GM21381 (cell line): ENCODE data around the gene STX18.
A peak's percentile ranks its signal among the peaks of the same experiment; 100 is the strongest.
"Not testable (repeated sequence)": the region's sequence is repeated elsewhere in the genome, so short reads cannot be mapped to it uniquely, and the experiment has no call there.

ENCODE experiments used
- ATAC-seq: cut with Tn5 transposase; IDR thresholded peaks from one replicate; pipeline ENCODE4 v1.9.1; 2021; ENCODE audit warnings: mild to moderate bottlenecking, moderate library complexity; ENCODE audit not compliant: unreplicated experiment

Gene STX18

DNA sequence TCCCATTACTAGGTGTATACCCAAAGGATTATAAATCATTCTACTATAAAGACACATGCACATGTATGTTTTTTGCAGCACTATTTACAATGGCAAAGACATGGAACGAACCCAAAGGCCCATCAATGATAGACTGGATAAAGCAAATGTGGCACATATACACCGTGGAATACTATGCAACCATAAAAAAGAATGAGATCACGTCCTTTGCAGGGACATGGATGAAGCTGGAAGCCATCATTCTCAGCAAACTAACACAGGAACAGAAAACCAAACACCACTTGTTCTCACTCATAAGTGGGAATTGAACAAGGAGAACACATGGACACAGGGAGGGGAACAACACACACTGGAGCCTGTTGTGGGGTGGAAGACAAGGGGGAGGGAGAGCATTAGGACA, 31.2 kb downstream of the STX18 start:
- not testable (repeated sequence) for ATAC-seq

DNA sequence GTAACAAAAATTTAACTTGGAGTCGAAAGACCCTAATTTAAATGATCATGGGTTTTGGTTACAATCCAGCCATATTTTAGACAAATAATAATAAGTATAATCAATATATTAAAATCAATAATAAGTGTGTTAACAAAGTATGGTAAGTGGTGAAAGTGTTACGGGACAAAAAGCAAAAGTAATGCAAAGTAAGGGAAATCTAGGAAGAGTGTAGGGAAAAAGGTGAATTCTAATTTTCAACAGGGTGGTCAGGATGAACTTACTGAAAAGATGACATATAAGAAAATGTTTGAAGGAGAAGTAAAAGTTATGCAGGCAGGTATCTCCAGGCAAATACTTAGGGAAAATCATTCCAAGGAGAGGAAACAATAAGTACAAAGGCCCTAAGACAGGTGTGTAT, 32.3 kb downstream of the STX18 start:
- ATAC-seq, result no peak

DNA sequence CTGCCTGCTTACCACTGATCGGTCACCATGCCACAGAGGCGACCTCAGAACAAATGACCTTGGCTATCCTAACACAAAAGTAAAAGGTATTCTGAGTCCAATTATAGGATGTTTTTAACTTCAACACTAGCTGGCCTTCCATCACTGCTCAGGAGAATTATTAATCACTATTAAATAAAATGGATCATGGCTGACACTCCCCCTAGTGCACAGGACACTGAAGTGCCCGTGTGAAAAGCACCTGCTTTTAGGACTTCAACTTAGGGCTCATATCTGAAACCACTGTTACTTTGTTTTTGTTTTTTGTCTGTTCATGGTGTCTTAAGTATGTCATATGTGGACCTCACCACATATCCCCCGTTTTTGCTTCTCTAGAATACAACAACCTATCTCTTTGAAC, 33.9 kb downstream of the STX18 start:
- ATAC-seq, result no peak

DNA sequence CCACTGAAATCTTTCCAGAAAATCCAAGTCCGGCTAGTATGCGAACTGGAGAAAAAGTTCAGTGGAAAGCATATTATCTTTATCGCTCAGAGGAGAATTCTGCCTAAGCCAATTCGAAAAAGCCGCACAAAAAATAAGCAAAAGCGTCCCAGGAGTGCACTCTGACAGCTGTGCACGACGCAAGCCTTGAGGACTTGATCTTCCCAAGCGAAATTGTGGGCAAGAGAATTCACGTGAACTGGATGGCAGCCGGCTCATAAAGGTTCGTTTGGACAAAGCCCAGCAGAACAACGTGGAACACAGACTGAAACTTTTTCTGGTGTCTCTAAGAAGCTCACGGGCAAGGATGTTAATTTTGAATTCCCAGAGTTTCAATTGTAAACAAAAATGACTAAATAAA, 34.4 kb downstream of the STX18 start:
- no peak for ATAC-seq

DNA sequence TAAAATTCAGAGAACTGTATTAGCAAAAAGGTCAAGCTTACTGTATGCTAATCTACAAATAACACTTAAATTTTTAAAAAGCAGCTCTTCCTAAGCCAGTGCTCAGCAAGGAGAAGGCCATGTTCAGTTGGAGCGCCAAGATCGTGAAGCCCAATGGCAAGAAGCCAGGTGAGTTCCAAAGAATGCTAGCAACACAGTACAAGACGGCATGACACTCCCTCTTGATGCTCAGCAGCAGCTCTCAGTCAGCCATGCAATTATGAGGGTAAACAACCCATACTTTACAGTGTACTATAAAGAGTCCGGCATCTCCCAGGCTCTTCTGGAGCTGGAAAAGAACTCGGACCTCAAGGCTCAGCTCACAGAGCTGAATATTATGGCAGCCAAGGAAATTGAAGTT, 34.9 kb downstream of the STX18 start:
- ATAC-seq, result no peak

DNA sequence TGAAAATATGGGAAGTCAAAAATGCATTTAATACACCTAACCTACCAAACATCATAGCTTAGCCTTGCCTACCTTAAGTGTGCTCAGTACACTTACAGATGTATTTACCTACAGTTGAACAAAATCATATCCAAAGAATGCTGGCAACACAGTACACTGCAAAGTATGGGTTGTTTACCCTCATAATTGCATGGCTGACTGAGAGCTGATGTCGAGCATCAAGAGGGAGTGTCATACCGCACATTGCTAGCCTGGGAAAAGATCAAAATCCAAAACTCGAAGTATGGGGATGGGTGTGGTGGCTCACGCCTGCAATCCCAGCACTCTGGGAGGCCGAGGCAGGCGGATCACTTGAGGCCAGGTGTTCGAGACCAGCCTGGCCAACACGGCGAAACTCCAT, 36.6 kb downstream of the STX18 start:
- not testable (repeated sequence) for ATAC-seq

DNA sequence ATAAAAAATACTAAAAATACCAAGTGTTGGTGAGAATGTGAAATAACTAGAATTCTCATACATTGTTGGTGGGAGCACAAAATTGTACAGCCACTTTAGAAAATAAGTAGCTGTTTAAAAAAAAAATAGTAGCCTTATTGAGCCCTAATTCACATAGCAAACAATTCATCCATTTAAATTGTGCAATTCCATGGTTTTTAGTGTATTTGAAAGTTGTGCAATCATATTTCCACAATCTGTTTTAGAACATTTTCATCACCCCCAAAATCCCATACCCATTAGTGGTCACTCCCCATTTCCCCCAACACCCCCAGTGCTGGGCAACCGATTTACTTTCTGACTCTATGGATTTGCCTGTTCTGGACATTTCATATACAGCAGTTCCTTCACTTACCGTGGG, 37.1 kb downstream of the STX18 start:
- no peak for ATAC-seq

DNA sequence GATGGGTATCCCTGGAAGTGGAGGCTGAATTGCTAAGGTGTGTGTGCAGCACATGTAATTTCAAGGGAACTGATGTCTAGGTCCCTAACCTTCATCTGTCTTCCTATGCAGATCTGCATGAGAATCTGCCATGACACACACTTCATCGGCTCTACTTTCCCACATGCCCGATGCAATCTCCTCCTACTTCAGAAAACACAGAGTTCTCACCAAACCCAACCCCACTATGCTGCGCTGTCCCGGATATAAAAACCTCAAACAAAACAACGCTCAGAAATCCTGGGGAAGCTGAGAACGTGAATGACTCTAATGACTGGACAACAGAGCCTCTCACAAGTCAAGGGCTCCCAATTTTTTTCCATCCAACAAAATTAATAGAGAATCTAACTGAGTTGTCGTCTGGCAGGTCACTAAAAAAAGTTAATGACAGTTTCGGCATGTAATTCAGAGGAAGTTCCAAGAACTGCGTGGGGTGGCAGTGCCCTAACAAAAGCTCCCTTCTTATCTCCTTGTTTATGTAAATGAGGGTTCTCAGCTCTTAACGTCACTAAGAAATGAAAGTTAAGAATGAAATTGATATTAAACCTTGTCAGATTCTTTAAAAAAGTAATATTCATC, 39.0 kb downstream of the STX18 start:
- peak; percentile 62 for ATAC-seq

DNA sequence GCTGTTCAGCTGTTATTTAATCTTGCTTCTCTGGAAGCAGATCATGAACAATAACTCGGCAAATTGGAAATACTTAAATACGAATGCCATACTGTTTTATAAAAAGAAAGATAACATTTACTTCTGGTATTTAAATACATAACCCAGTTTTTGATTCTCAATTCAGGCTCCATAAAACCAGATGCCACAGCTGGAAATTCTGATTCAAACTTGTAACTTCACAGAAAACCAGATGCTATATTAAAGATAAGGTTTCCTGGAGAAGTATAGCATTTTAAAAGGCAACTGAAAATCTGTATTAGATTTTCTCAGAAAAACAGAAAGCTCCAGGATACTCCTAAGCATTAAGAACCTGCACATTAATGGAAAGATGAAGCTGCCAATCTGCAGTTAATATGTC, 40.2 kb downstream of the STX18 start:
- no peak for ATAC-seq

DNA sequence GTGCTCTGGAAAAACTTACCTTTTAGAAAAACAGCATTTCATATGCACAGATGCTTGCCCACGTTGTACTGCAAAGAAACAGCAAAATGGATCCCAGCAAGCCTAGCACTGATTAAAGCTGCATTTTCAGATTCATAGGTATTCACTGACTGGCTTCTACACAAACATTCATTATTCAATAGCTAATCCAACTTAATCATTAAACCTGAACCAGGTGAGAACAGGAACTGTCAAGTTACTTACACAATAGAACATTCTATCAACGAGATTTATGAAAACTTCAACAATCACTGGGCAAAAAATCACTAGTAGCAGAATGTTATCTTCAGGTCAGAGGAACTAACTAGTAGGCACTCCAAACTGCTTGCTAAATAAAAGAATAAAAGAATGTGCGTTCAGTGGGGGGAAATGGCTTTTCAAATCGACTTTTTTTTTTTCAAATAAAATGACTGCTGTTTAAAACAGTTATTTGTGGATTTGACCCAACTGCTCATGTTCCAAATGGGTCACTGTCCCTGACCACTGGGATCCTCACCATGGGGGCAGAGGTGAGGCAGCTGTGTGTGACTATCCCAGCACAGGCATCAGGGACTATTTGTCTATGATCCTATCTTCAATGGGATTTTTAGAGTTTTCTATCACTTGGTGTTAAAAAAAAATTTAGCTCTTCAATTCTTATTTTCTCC, 42.3 kb downstream of the STX18 start:
- no peak for ATAC-seq

DNA sequence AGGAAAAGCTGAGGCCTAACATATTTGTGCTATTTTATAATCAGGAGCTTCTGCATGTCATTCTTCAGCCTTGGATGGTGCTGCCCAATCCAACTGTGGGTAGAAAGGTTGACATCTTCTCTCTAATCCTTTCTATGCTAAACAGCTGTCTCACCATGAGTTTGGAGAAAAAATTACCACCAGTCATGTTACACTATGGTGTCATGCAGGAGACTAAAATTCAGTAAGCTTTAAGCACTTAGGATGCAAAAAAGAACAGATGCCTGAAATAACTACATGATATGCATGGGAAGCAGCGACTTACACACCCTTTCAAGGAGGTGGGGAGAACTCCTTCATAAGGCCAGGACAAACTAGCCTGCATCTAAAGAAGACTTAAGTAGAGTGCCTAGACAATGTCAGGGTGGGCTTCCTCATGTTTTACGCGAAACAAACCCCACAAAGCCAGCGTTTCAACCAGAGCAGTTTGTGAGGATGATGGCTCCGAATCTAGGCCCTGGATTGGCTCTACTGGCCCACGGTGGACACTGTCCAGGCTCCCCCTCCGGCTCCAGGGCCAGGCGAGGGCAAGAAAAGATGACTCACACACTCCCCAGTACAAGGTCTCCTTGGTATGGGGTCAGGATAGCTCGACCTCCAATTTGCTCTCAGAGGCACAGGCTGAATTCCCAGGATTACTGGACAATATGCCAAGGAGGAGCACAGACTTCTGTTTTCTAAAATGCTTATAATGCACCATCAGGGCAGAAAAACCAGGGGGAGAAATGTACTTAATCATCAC, 45.1 kb downstream of the STX18 start:
- ATAC-seq, result no peak

DNA sequence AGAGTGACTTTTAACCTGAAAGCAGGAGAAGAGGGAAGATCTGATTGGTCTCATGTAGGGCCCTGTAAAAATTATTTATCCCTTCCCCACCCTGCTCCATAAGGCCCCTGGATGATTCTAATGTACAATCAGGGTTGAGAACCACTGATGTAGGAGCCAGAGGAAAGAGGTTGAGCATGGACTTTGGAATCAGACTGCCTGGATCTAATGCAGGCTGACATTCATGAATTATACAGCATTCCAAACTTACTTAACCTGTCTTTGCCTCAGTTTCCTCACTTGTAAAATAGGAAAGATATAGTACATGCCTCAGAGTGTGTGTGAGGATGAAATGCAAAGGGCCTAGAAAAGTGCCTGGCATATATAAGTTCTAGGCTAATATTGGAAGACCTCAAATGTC, 47.0 kb downstream of the STX18 start:
- ATAC-seq, result no peak

DNA sequence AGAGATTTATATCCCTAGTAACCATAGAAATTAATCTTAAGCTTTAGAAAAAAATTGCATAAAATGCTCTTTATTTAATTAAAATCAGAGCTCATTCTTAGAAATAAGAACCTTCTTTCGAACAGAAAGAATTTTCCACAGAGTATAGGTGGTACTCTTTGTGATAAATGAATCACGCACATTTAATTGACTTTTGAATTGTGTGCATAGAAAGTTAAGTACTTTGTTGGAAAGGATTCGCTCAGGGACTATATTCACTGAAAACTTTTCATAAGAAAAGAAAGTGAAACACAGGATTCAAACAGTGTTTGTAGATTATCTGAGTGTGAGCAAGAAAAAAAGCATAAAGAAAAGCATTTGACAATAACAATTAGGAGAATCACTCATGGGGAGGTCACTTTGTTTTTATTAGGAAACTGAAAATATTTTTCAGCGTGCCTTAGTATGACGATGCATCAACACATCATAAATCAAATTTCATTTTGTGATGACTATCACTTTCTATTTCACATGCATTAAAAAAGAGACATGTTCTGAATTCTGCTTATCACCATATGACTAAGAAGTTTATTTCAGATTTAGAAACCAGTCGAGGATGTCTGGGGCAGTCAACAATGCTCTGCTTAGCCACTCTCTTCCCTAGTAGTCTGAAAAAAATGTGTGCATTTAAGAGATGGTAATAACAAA, 49.5 kb downstream of the STX18 start:
- peak; percentile 62 for ATAC-seq

DNA sequence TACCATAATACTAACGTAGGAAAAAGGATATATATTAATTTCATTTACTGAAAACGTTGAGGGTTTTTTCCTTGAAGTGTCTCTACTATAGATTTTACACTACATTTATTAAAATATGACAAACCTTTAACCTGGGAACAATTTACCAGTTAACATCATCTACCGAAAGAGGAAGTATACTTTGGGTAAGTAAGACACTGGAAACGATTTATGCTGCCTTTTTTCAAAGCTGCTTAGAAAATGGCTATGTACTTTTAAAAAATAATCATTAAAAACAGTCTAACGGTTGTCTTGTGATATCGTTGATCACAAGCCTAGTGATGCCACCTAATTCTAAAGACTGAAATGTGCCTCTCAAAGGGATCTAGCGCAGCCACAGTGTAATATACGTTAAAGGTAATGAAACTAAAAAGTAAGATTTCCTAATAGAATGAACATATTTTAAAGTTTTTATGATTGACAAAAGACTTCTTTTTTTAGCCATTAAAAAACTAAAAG, 50.4 kb downstream of the STX18 start:
- no peak for ATAC-seq

DNA sequence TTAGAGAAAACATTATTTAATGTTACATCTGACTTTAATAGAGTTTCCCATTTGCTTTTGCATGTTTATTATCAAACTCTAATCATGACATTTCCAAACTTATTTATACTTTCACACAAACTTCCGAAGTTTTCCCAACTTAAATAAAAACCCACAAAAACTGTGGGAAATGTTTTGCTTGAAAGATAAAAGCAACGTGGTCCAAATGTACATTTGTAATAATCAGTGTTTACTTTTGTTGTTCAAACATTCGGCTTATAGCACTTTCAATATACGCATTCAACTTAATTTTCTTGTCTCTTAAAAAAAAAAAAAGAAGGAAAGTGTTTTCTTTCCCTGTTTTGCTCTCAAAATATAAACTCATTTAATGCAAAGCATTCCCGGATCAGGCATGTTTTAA, 51.0 kb downstream of the STX18 start:
- no peak for ATAC-seq

DNA sequence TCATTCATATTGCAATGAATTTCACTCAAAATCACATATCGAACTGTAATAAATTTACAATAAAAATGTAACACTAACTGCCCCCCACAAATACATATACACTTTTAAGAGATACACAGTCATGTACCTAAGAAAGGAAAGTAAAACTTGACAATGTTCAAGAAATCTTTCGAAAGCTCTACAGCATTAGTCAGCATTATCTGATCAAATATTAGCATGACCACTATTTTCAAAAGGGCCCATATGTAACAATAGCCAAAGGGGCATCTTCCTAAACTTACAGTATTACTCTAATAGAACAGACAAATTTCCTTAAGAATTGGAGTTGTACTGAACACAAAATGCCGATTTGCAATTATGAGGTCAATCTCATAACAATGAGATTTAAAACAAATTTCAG, 51.8 kb downstream of the STX18 start:
- no peak for ATAC-seq

DNA sequence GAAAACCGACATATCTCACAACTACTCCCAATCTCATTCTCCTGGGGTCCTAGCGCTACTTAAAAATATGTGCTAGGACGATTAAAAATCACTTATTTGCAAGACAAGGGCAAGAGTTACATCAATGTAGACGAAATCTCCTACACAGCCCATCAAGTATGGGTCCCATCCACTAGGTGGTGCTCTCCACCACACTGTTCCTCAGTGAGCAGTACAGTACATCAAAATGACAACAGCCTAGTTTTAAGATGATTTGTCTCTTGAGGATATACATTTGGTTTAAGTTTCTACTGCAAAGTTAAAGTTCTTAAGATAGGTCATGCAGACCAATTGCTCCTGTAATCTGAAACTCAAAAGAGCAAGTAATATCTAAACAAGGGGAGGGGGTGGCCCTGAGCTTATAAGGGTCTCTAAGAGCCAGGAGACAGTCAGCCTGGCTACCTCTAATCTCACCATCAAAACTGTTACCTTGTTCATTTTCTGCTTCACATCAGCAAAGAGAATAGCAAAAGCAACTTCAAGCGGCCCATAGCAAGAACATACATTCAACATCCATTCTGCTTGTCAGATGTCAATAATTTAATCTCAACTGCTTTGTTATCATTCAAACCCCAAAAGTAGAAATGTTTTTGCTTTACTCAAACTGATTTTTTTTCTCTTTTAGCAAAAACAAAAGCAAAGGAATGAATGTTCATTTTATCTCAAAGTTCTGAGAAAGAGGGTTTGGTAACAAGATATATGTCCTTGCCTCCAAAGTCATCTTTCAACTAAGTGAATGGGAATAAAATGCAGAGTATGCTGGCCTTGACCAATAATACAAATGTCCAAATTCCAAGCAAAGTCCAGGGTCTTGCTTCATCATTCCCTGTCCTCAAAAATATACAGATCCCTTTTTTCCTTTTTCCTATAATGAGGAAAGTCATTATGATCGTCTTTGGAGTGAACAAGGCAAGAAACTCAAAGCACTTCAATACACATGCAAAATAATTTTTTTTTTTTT, 53.1 kb downstream of the STX18 start:
- peak; percentile 69 for ATAC-seq

DNA sequence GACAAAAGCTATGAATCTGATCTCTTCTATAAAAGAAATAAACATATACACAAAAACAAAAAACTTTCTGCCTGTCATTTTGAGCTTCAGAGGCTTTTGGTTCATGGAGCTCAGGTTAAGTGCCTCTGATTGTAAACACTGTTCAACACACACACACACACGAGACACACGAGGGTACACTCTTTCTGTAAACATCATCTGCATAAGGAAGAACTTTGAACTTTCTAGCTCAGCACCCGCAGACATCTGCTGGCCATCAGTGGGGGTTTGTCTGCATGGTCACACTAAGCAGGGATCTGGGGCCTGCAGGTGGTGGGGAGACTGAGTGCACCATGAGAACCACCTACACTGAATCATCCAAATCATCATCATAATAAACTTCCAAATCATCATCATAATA, 54.9 kb downstream of the STX18 start:
- ATAC-seq, result no peak

DNA sequence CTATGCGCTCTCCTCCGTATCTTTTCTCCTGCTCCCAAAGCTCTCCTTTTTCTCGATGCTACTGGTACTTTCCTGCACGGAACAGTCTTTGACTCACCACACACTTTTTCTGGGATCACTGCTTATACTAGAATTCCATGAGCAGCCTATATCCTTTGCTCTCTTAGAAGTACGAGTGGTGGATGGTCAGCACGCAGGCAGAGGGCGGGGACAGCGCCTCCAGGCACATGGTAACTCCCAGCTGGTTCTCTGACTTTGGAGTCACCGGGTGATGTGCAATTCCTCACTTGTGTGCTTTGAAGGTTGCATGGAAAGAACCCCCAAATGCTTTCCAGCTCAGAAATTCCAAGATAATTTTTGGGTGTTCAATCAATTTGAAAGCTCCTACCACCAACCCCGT, 56.0 kb downstream of the STX18 start:
- no peak for ATAC-seq

DNA sequence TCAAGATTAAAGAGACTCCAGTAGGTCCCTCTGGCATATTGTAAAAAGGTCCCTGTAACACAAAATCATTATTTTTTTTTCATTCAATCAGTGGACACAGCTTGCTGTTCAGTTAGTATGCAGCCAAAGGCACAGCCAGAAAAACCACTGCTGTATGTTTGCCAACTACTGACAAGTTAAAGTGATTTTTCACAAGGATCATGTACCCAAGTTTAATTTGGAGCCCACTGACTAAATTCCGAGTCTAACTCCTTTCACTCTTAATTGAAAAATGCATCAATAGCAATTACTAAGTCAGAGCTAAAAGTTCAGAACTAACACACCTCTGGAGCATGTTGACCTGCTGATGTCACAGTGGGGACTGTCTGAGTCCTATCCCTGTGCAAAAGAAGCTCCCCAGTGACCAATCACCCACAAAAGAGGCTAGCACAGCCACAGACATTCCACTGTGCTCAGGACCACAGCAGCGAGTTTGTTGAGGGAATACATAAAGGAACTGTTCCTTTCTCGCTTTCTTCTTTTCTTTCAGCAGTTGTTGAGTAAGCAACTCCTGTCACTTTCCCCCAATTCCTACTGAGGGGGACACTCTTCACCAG, 60.4 kb downstream of the STX18 start:
- ATAC-seq, result no peak
